GM10248 (cell line): ENCODE measurements around the gene ARV1.
"Not testable (repeated sequence)": the region's sequence is repeated elsewhere in the genome, so short reads cannot be mapped to it uniquely, and the experiment has no call there.

Experiments
- CTCF ChIA-PET: fragments of 300-600 bp; sonication (Branson Sonifier 250); formaldehyde crosslinking; extraction: SDS; loops from one replicate; lab custom pipeline; 2021; ENCODE audit warnings: antibody characterized with exemption; lab: Yijun Ruan, JAX
- POLR2A ChIA-PET: fragments of 350-650 bp; sonication (Branson Sonifier 250); formaldehyde crosslinking; extraction: SDS; loops from one replicate; lab custom pipeline; 2020; ENCODE audit warnings: antibody characterized with exemption; lab: Yijun Ruan, JAX
- DNase-seq: peaks from one replicate; pipeline ENCODE4 v3.0.0; 2012; ENCODE audit errors: extremely low spot score
- TF ChIP-seq, protein P1 (sequence below): IDR thresholded peaks from 2 replicates; pipeline ENCODE4 v1.5.1; 2012; ENCODE audit warnings: mild to moderate bottlenecking, low read depth; ENCODE audit errors: extremely low read depth, missing control alignments, control extremely low read depth

Gene ARV1

DNA sequence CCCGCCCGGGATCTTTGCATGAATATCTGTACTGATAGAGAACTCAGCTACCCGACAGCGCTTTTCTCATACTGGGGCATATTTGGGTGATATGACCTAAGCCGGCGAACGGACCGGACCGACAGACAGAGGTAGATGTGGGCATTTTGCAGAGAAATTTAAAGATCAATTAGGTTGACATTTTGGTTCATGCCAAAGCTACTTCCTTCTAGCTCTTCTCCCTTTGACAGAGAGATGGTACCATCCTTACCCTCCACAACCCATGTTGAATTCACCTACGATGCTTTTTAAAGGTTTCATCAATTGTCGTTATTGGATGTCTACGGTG, 459 bp downstream of the ARV1 start:
- ChIA-PET POLR2A (no interaction called here), CTCF (interaction anchor here (1.0 to 1.9 kb wide), 7 partner anchors 10 to 61 kb away, joined by 3 to 10 read pairs (median 4); no protein-coding TSS in a partner anchor)
- DNase-seq: no peak

DNA sequence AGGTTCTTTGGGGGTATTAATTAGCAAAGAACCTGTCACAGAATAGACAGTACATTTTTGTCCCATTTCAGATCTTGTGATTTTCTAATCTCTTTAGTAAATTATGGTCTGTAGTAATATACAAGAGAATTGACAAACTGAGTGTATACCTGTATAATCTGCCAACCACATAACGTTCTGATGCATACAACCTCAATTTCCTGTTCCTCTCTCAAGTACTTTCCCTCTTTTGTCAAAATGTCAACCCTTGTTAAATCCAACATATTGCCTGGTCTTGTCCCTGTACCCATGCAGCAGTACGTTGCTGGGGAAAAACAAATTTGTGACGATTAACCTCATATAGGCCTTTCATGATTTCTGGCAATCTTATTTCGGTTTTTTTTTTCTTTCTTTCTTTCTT, 1.1 kb downstream of the ARV1 start:
- ChIA-PET POLR2A (no interaction called here), CTCF (interaction anchor here (1.0 to 1.9 kb wide), 5 partner anchors 10 to 61 kb away, joined by 3 to 10 read pairs (median 5); no protein-coding TSS in a partner anchor)
- TF ChIP-seq, protein P1, sequence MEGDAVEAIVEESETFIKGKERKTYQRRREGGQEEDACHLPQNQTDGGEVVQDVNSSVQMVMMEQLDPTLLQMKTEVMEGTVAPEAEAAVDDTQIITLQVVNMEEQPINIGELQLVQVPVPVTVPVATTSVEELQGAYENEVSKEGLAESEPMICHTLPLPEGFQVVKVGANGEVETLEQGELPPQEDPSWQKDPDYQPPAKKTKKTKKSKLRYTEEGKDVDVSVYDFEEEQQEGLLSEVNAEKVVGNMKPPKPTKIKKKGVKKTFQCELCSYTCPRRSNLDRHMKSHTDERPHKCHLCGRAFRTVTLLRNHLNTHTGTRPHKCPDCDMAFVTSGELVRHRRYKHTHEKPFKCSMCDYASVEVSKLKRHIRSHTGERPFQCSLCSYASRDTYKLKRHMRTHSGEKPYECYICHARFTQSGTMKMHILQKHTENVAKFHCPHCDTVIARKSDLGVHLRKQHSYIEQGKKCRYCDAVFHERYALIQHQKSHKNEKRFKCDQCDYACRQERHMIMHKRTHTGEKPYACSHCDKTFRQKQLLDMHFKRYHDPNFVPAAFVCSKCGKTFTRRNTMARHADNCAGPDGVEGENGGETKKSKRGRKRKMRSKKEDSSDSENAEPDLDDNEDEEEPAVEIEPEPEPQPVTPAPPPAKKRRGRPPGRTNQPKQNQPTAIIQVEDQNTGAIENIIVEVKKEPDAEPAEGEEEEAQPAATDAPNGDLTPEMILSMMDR: no peak
- no peak for DNase-seq

More for the DNA sequence above, 459 bp downstream of the ARV1 start:
- TF ChIP-seq, protein P1: no peak

DNA sequence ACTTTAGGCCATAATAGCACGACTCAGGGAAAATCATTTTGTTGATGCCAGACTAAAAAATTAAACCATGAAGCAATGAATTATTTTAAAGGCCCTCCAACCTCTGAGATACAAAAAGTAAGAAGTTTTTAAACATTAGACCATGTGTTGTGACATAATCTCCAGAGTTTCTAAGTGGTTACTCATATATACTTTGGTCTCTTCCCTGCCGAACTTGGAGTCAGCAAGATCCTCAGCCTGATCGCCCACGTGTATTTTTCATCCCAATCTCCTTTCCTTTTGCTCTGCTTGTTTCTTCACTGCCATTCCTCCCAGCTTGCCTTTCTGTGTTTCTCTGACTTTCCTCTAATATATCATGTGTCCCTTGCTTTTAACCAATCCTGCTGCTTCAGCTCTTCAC, 3.8 kb downstream of the ARV1 start:
- ChIA-PET POLR2A (no interaction called here), CTCF (no interaction called here)
- DNase-seq: no peak
- TF ChIP-seq, protein P1: no peak

DNA sequence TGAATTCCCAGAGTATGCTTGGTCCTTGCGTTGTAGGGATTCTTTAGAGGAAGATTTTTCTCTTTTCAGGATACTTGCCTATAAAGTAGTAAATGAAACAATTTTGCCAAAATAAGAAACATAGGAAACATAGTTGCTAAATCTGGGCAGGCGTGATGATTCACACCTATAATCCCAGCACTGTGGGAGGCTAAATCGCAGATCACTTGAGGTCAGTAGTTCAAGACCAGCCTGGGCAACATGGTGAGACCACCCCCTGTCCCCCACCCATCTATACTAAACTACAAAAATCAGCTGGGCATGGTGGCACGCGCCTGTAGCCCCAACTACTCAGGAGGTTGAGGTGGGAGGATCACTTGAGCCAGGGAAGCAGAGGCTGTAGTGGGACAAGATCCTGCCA, 4.9 kb downstream of the ARV1 start:
- TF ChIP-seq, protein P1: no peak

DNA sequence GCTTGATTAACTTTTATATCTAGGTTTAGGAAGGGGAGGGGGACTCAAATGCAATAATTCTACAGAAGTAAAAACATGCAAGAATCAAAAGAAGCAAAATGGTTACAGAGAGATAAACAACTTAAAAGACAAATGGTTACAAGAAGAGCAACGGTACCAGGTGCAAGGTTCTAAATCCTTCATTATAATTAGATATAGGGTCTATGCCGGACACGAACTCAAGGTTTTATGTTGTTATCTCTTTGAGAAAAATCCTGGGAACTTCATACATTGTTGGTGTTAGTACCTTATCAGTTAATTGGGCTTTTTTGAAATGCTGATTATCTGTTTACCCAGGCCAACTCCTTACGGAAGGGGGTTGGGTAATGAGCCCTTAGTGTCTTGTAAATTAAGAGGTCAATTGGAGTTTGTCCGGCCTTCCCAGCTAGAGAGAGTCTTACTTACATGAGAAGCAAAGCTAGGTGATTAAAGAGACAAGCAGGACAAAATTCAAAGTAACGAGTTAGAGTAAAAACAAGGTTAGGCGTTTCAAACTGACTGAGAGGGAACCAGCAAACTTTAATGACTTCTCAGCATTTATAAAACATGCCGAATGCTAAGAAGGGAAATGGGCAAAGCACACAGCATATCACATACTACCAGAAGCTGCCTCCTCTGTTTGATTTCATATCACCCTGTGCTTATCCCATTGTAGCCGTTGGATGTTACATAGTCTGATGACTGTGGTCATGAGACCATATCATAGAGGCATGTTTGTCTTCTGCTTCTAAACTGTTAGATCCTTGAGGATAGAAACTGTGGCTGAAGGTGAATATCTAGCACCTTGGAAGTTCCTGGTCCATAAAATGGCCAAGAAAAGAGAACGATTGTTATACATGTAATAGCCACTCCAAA, 6.0 kb downstream of the ARV1 start:
- DNase-seq: not testable (repeated sequence)
- CTCF ChIA-PET: interaction anchor here (0.5 kb wide), 1 partner anchor 733 kb away, joined by 3 read pairs; no protein-coding TSS in a partner anchor
- POLR2A ChIA-PET: interaction anchor here (0.6 kb wide), 1 partner anchor 852 kb away, joined by 4 read pairs; no protein-coding TSS in a partner anchor

More for the DNA sequence above, 4.9 kb downstream of the ARV1 start:
- POLR2A ChIA-PET: no interaction called here
- DNase-seq: no peak
- CTCF ChIA-PET: no interaction called here

DNA sequence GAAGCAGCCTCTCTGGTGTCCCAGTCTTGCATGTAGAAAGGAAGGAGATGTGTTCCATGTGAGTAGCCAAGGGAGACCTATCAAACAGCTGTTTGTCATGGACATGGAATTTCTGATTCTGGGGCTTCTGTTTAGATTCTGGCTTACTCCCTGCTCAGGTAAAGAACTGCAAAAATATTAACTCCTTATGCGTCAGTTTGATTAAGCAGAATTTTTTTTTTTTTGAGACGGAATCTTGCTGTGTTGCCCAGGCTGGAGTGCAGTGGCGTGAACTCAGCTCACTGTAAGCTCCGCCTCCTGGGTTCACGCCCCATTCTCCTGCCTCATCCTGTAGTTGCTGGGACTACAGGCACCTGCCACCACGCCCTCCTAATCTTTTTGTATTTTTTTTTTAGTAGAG, 6.8 kb downstream of the ARV1 start:
- DNase-seq: no peak
- CTCF ChIA-PET: interaction anchor here (0.5 kb wide), 1 partner anchor 732 kb away, joined by 3 read pairs; no protein-coding TSS in a partner anchor
- TF ChIP-seq, protein P1: no peak
- POLR2A ChIA-PET: no interaction called here

DNA sequence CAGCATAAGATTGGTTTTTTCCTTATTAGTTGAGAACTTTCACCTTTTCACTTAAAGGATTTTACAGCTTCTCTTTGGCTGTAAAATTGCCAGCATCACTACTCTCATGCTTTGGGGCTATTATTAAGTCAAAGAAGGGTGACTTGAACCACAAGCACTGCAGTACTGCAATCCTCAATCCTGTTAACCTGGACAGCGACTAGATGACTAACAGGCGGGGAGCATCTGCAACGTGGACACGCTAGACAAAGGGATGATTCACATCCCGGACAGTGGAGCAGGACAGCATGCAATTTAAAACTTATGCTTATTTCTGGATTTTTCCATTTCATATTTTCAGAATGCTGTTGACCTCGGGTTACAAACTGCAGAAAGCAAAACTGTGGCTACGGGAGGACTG, 8.1 kb downstream of the ARV1 start:
- ChIA-PET CTCF (interaction anchor here (1.5 kb wide), 1 partner anchor 16 kb away, joined by 3 read pairs; no protein-coding TSS in a partner anchor), POLR2A (no interaction called here)
- TF ChIP-seq, protein P1: no peak
- no peak for DNase-seq
